Dermis microvascular lymphatic vessel endothelial cell (primary cell): ENCODE results near the gene GLTPD2. TPM values are rescaled to one million over a fixed set of nuclear protein-coding genes. Genes with fewer than 3 reads are reported as not detected.
A peak's percentile ranks its signal among the peaks of the same experiment; 100 is the strongest.
"Not testable (repeated sequence)": the region's sequence is repeated elsewhere in the genome, so short reads cannot be mapped to it uniquely, and the experiment has no call there.

ENCODE experiments used
- DNase-seq, 2 donors: peaks; one replicate each; pipeline versions ENCODE4 v3.0.0 to v3.0.0-alpha.2; 2010; ENCODE audit warnings: low read depth in 2 of 2
- total RNA-seq: library from RNA; depleted of rRNA; stranded (reverse); fragments of >200 nt; gene quantifications from 2 replicates; pipeline ENCODE4 v1.2.1, GENCODE V29; 2014

Gene GLTPD2
- total RNA-seq, 1 donor from 2014 or later: not detected

- DNase-seq: peak in 1 of 2 donors; percentile 7
These were observed 19.0 kb downstream of the GLTPD2 start for GRCh38 chr17:4807605-4808377.

GRCh38 chr17:4808378-4808767 is 19.6 kb downstream of the GLTPD2 start:
- DNase-seq: peak in 1 of 2 donors; percentile 10

- DNase-seq: no peak
These were observed 22.0 kb downstream of the GLTPD2 start for GRCh38 chr17:4810696-4811290.

GRCh38 chr17:4811471-4811870 is 22.7 kb downstream of the GLTPD2 start:
- no peak for DNase-seq

- no peak for DNase-seq
These were observed 23.9 kb downstream of the GLTPD2 start for GRCh38 chr17:4812690-4813089.

- DNase-seq: no peak
These were observed 26.4 kb downstream of the GLTPD2 start for GRCh38 chr17:4815043-4815675.

- no peak for DNase-seq
These were observed 28.1 kb downstream of the GLTPD2 start for GRCh38 chr17:4816826-4817225.

GRCh38 chr17:4818276-4818675 is 29.5 kb downstream of the GLTPD2 start:
- DNase-seq: no peak

GRCh38 chr17:4822835-4823234 is 34.1 kb downstream of the GLTPD2 start:
- DNase-seq: no peak

GRCh38 chr17:4823373-4824089 is 34.8 kb downstream of the GLTPD2 start:
- DNase-seq: no peak

GRCh38 chr17:4827399-4827798 is 38.6 kb downstream of the GLTPD2 start:
- DNase-seq: no peak

GRCh38 chr17:4832829-4833177 is 44.0 kb downstream of the GLTPD2 start:
- DNase-seq: not testable (repeated sequence)

- DNase-seq: peak; percentile 88 to 94
These were observed 44.6 kb downstream of the GLTPD2 start, which contains the start of gene MINK1 for GRCh38 chr17:4833178-4833940. Gene MINK1, plus strand, starts transcription at chr17:4833340. Its CDS starts 244 bp downstream, at chr17:4833584.

GRCh38 chr17:4833941-4834680 is 45.3 kb downstream of the GLTPD2 start:
- peak; percentile 24 to 53 for DNase-seq

GRCh38 chr17:4834681-4835020 is 45.9 kb downstream of the GLTPD2 start:
- DNase-seq: no peak

- DNase-seq: no peak
These were observed 47.5 kb downstream of the GLTPD2 start for GRCh38 chr17:4836221-4836620.

GRCh38 chr17:4837471-4838308 is 48.9 kb downstream of the GLTPD2 start:
- DNase-seq: no peak

- no peak for DNase-seq
These were observed 49.6 kb downstream of the GLTPD2 start for GRCh38 chr17:4838309-4838785.

- no peak for DNase-seq
These were observed 50.5 kb downstream of the GLTPD2 start for GRCh38 chr17:4839221-4839620.
